Measurements from ENCODE around the gene SASS6. TPM values are rescaled to one million over a fixed set of nuclear protein-coding genes. Genes with fewer than 3 reads are reported as not detected.

SASS6 gene, protein sequence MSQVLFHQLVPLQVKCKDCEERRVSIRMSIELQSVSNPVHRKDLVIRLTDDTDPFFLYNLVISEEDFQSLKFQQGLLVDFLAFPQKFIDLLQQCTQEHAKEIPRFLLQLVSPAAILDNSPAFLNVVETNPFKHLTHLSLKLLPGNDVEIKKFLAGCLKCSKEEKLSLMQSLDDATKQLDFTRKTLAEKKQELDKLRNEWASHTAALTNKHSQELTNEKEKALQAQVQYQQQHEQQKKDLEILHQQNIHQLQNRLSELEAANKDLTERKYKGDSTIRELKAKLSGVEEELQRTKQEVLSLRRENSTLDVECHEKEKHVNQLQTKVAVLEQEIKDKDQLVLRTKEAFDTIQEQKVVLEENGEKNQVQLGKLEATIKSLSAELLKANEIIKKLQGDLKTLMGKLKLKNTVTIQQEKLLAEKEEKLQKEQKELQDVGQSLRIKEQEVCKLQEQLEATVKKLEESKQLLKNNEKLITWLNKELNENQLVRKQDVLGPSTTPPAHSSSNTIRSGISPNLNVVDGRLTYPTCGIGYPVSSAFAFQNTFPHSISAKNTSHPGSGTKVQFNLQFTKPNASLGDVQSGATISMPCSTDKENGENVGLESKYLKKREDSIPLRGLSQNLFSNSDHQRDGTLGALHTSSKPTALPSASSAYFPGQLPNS
- total RNA-seq = 1 to 10 TPM; 1.3 to 2.2 TPM
- long read RNA-seq = 0 reads

DNA sequence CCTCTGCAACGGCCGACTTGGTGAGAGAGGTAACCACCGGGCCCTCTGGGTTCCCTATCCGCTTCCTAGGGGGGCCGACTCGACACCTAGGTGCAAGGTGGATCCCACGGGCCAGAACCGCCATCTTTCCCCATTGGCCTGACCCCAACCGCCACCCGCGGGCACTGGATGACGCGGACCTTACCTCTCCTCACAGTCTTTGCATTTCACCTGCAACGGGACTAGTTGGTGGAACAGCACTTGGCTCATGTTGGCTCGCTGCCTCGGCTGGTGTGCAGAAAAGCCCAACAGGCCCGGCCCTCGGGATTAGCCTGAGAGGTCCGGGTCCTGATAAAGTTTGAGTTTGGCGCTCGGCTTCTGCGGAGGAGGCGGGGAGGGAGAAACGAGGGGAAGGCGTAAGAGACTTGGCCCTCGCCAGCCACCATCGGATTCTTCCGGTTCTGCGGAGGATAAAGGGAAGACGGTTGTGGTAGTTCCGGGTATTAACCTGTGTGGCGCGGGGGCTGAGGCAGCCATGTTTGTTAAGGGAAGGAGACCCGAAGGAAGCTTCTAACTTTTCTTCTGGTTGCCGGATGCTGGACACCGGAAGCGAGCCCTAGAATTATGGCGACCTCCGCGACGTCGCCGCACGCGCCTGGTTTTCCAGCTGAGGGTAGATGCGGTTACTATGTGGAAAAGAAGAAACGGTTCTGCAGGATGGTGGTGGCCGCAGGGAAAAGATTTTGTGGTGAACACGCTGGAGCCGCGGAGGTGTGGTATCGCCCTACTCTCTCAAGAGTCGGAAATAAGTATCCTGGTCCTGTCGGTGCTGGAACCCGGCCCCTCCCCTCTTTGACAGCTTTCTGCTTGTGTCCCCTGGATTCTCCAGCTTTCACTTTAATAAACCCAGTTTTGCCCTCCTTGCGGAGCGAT lies at the start of gene SASS6, which contains the start of gene TRMT13:
Gene SASS6, minus strand, starts transcription at position 365 of the 912 bp plus-strand sequence. Its CDS starts 116 bp downstream, at position 249.
Gene TRMT13, plus strand, starts transcription at position 598 of the 912 bp plus-strand sequence. Its CDS starts 6 bp downstream, at position 604.
- intact Hi-C loops (cut with DNase I) = no loop called here
- peak; percentile 99 to 100 for ATAC-seq
- peak; percentile 97 for DNase-seq

DNA sequence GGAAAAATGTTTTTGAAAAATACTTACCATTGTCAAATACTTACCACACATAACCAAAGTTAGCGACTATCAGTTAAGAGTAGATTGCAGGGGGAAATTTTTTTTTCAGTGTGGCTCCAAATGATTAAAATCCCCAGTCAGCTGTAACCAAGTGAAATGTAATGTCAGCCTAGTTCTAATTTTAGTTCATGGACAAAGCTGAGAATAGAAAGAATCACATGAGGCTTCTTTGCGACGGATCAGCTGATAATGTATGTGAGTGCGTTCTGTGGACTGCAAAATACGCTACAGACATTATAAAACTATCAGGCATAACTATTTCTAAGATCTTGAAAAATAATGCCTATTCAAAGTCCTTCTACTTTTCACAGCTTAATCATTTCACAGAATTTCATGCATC lies 45.4 kb upstream of the SASS6 start, which contains the start of gene LRRC39:
Gene LRRC39, minus strand, starts transcription at position 166 of the 400 bp plus-strand sequence. CDS start 9,740 bp downstream, outside the sequence.
- DNase-seq (no peak), ATAC-seq (peak; percentile 48 to 82)
- intact Hi-C loops (cut with DNase I) = no loop called here

DNA sequence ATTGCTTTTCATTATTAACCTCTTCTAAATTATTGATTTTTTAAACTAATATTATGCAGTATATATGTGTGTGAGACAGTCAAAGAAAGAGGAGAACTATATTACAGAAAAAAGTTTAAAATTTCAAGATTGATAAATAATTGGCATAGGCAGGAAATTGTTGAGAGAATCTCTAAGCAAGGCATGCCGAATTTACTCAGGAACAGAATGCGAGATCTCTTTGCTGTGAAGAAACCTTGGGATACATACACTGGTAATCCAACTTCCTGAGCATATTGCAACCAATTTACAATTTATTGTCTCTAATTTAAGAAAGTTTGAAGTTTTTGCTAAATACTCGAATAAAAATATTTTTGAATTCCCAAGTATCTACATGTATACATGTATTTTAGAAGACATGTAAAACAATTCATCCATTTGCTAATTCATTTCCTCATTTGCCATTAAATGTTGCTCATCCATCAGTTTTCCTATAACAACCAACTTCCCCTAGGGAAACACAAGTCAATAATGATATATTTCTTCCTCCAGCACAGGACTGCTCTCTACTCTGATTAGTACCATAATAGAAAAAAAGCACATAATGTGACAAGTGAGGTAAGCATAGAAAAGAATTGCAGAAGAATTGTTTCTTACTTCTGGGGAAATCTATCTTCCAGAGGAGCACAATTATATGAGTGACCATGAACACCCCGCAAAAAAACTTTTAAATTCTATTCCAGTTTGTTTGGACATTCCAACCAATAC lies 44.7 kb upstream of the SASS6 start:
- intact Hi-C loops (cut with DNase I) = no loop called here
- no peak for ATAC-seq

DNA sequence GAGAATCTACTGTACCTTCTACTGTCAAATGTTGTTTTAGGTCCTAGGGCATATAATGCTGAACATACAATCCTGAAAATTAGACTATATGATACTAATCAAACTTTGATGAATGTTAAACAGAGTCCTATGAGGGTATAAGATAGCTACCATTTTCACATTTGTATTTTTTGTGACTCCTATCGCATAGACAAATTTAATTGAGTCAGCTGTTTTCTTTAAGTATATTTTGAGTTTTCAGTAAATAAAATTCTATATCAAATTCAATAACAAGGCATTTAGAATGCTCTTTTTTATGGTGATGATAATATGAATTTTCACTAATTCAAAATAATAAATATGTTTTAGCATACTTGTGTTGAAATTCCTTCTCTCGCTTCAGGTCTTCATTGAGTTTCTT lies 35.3 kb upstream of the SASS6 start:
- intact Hi-C loops (cut with DNase I) = no loop called here
- ATAC-seq (no peak), DNase-seq (no peak)

More for the DNA sequence above, 44.7 kb upstream of the SASS6 start:
- no peak for DNase-seq

DNA sequence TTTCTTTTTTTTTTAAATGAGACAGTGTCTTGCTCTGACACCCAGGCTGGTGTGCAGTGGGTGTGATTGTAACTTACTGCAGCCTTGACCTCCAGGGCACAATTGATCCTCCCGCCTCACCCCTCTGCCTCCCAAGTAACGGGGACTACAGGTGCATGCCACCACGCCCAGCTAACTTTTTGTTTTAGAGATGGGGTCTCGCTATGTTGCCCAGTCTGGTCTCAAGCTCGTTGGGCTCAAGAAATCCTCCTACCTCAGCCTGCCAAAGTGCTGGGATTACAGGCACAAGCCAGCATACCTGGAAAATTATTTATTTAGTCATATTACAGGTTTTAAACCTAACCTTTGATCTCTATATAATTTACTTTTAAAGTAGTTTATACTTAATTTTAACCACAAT lies 32.0 kb upstream of the SASS6 start:
- ATAC-seq (no peak), DNase-seq (no peak)
- intact Hi-C loops (cut with DNase I) = no loop called here

DNA sequence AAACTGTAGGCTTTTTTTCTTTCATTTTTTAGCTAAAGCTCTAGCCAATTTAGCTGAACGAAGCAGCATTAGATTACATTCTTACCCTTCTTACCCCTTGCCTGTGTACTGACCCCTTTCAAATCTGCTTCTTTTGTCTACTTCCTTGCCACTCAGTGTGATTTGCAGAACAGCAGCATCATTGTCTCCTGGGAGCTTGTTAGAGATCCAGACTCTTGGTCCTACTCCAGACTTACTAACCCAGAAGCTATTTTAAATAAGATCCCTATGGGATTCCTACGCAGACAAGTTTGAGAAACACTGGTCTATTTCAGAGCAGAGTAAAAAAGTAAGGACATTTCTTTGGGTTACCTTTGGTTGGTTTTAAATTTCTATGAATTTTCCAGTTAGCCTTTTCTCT lies 31.5 kb upstream of the SASS6 start:
- ATAC-seq (peak; percentile 47 to 61), DNase-seq (no peak)
- intact Hi-C loops (cut with DNase I) = no loop called here

DNA sequence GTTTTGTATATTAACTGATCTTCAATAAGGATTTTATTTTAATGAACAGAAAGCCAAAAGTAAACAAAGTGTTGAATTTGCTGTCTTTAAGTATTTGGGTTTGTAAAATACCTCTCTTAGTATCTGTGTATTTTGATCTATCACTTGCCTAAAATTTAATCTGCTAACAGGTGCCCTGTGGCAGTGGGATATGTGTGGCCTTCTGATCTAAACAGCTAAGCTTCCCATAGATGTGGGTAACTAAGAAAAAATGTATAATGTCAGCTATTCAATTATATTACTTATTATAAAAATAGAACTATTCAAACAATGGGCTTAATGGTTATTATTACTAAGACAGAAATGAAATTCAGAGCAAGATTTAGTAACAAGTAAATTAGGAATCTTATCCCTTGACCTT lies 30.2 kb upstream of the SASS6 start:
- DNase-seq = no peak
- ATAC-seq = no peak
- intact Hi-C loops (cut with DNase I) = no loop called here

DNA sequence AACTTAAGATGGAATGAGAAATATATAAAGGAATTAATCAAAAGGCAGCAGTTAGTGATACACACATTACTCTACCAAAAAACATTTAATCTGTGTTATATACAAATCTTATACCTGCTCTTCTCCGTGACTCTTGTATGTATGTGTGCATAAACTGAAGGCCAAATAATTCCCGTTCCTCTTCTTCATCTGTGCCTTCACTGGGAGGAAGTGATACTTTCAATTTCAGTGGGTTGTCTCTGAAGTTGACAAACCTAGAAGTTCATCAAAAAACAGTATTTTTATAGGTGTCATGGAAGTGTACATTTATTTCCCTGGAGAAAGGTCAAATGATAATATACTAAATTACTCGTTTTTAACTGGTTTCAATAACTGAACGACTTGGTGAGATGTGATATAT lies 19.5 kb upstream of the SASS6 start:
- ATAC-seq (no peak), DNase-seq (no peak)
- intact Hi-C loops (cut with DNase I) = loop anchor here in 1 of 2 donors (10.0 kb wide), 1 partner anchor 113 kb away; the partner anchor contains the start of gene RTCA

DNA sequence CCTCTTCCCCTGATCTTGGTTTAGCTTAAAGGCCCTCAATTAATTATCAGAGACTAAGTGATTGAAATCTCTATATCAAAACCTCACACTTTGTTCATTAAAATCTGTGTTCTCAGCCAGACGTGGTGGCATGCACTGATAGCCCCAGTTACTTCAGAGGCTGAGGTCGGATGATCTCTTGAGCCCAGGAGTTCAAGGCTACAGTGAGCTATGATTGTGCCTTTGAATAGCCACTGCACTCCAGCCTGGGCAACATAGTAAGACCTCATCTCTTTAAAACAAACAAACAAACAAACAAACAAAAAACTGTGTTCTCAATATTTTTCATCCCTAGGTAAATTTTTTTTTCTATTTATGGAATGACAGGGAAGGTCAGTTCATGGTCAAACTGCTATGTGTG lies 18.9 kb upstream of the SASS6 start:
- intact Hi-C loops (cut with DNase I) = loop anchor here in 1 of 2 donors (10.0 kb wide), 1 partner anchor 113 kb away; the partner anchor contains the start of gene RTCA
- ATAC-seq (no peak), DNase-seq (no peak)

DNA sequence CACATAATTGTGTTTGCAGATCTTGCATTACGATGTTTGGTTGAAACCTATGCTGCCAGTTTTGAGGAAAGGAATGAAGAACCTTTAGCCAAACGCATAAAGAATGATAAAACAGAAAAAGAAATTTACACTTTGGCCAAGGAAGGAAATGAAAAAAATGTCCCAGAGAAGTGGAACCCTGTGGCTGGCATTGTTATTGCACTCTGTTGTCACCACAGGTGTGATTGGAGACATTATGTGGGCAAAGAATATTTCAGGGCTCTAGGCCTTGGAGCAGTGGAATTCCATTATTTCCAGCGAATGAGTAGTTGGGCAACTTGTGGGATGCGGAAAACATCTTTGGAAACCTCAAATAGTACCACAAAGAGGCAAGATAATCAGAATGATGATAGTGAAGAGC lies 15.1 kb upstream of the SASS6 start:
- intact Hi-C loops (cut with DNase I) = loop anchor here in 1 of 2 donors (10.0 kb wide), 1 partner anchor 263 kb away; no protein-coding TSS in a partner anchor
- ATAC-seq = no peak
- no peak for DNase-seq

DNA sequence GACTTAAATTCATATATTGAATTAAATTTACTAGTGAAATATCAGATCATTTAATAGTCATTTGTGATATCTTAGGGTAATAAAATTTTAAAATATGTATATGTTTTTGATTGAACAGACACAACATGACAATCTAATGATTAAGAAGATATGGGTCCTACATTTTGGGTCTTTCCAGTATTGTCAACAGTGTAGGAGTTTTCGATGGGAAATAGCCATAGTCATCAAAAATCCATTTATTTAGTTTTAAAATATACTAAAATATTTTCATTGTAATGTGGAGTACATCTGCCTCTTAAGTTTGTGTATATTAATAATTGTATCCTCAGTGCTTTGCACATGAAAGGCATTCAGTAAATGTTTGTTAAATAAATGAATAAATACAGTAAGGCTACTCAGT lies 14.2 kb upstream of the SASS6 start:
- intact Hi-C loops (cut with DNase I) = loop anchor here in 1 of 2 donors (10.0 kb wide), 1 partner anchor 262 kb away; no protein-coding TSS in a partner anchor
- no peak for DNase-seq
- no peak for ATAC-seq

DNA sequence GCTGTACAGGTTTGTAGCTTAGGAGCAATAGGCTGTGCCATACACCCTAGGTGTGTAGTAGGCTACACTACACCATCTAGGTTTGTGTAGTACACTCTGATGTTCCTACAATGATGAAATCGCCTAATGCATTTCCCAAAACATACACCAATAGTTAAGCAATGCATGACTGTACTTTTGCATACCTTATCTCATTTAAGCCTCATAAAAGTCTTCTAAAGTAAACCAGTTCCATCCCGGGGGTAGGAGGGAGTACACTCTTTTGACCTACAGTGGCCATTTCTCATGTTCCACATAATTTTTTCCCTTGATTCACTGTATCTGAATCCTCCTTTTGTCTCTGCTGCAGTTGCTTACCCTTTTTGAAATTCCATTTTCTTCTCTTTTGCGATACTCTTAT lies 12.4 kb upstream of the SASS6 start:
- no peak for DNase-seq
- intact Hi-C loops (cut with DNase I) = loop anchor here in 1 of 2 donors (10.0 kb wide), 1 partner anchor 260 kb away; no protein-coding TSS in a partner anchor
- no peak for ATAC-seq

DNA sequence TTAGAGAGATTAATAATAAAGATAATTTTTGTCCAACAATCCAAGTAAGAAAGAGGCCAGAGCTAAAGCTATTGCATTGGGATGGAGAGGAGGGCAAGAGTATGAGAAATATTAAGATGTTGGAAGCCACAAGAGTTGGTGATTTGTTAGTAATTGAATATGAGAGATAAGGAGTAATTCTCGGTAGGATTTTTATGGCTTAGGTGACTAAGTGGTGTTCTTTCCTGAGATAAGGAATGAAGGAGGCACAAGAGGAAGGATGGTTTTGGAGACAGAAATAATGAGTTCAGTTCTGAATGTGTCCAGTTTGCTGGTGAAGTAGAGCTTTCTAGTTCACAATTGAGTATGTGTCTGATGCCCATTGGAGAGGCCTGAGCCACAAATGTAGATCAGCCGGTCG lies 9.6 kb upstream of the SASS6 start:
- ATAC-seq (no peak), DNase-seq (no peak)
- intact Hi-C loops (cut with DNase I) = loop anchor here in 1 of 2 donors (10.0 kb wide), 1 partner anchor 258 kb away; no protein-coding TSS in a partner anchor

DNA sequence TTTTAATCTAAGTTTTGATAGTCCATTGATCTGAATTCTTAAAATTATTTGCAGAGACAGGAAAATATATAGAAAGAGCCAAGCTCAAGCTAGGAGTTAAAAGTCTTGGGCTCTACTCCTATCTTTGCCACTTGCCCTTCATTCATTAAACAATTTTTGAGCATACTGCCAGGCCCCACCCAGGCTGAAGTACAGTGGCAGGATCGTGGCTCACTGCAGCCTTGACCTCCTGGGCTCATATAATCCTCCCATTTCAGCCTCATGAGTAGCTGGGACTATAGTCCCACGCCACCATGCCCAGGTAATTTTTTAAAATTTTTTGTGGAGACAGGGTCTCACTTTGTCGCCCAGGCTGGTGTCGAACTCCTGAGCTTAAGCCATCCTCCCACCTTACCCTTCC lies 8.5 kb upstream of the SASS6 start:
- ATAC-seq (no peak), DNase-seq (no peak)
- intact Hi-C loops (cut with DNase I) = loop anchor here in 1 of 2 donors (10.0 kb wide), 1 partner anchor 256 kb away; no protein-coding TSS in a partner anchor

DNA sequence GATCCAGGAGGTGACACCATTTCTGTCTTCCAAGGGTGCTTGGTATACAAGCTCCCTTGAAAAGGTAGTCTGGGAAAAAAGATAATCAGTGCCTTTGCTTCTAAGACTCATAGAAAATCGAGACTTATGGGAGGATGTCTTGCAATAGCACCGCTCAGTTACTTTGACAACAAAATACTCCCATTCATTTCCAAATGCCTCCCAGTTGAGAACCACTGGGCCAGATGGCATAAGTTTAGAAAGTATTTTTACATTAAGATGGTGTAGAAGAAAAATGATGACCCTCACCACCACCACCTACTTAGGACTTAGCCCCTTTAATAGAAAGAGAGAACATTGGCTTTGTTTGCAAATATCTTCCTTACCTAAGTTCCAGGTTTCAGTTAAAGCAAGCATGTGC lies 4.9 kb upstream of the SASS6 start:
- DNase-seq (no peak), ATAC-seq (no peak)
- intact Hi-C loops (cut with DNase I) = no loop called here

DNA sequence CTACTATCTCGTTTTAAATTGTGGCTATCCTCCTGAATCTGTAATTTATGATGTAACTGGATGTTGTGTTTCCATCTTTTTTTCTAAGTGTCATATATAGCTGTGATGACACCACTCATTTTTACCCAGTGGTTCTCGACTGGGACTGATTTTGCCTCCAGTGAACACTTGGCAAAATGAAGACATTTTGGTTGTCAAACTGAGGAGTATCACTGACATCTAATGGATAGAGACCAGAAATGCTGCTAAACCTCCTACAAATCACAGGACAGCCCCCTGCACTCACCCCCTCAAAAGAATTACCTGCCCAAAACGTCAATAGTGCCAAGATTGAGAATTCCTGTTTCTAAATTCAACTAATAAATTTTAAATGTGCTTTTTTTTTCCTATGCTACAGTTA lies 2.1 kb upstream of the SASS6 start:
- DNase-seq (no peak), ATAC-seq (no peak)
- intact Hi-C loops (cut with DNase I) = no loop called here

DNA sequence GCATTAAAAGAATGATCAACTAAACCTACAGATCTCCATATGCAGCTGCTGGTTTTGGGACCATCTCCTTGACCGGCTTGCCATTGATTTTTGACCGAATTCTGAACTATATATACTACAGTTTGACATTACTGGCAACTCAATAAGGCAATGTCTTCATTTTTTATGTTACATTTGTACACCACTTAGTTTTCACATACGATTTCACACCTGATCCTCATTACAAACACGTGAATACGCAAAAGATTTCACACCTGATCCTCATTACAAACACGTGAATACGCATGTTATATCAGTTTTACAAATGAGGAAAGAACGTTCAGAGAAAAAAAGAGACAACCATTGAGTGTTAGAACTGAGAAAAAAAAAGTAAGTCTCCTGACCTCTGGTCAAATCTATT lies 1.1 kb downstream of the SASS6 start:
- ATAC-seq (no peak), DNase-seq (no peak)
- intact Hi-C loops (cut with DNase I) = no loop called here

DNA sequence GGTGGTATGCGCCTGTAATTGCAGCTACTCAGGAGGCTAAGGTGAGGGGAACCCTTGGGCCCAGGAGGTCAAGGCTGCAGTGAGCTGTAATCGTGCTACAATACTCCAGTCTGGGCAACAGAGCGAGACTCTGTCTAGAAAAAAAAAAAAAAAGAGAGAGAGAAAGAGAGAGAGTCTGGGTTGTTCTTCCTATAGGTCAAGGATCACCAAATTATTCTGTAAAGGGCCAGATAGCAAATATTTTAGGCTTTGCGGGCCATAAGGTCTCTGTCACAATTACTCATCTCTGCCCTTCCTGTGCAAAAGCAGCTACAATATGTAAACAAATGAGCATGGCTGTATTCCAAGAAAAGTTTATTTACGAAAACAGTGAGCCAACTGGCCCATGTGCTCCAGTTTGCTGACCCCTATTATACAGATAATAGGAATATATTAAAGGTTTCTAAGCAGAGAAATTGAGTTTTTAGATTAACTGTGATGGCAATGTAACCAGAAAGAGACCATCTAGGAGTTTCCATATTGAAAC lies 2.1 kb downstream of the SASS6 start:
- DNase-seq = no peak
- no peak for ATAC-seq
- intact Hi-C loops (cut with DNase I) = no loop called here

Measured in left cardiac atrium (tissue), 4 donors.